A549 (cell line): ENCODE measurements around the gene CACNG8. TPM values are rescaled to one million over a fixed set of nuclear protein-coding genes. Genes with fewer than 3 reads are reported as not detected.

ENCODE experiments used
- ATAC-seq, 2 experiments: fragments of 200-7000 bp in 1 of 2; fragments of >200 bp in 1 of 2; cut with Nextera tagmentation in 1 of 2; cut with Tn5 transposase in 1 of 2; 3 replicates each; pipeline versions ENCODE4 v1.8.0 to v1.9.1; 2018 to 2020; ENCODE audit warnings: mild to moderate bottlenecking in 1 of 2, moderate library complexity in 1 of 2
- CTCF ChIA-PET: fragments of 300-600 bp; sonication (Branson Sonifier 250); formaldehyde crosslinking; extraction: SDS; loops from one replicate; lab custom pipeline; 2021; ENCODE audit warnings: antibody characterized with exemption, inconsistent platforms; lab: Yijun Ruan, JAX
- POLR2A ChIA-PET: fragments of 350-600 bp; formaldehyde crosslinking; extraction: SDS; loops from one replicate; lab custom pipeline; 2021; ENCODE audit warnings: antibody characterized with exemption, inconsistent platforms; lab: Yijun Ruan, JAX
- DNase-seq, 2 experiments: peaks; one replicate each; pipeline versions ENCODE4 v3.0.0 to v3.0.0-alpha.2; 2011 to 2016; ENCODE audit warnings: low read depth in 1 of 2, low spot score in 1 of 2
- FAIRE-seq: peaks from 2 replicates; lab custom pipeline; 2011; peaks lifted over from hg19 to GRCh38; lab: Jason Lieb, UNC
- H3K27ac ChIP-seq, 2 experiments: fragments of >200 bp; sonication (Bioruptor Twin); formaldehyde crosslinking; 3 replicates each; pipeline ENCODE4 v1.5.1; 2016 to 2017
- H3K4me1 ChIP-seq: fragments of >200 bp; sonication (Bioruptor Twin); formaldehyde crosslinking; 3 replicates; pipeline ENCODE4 v1.6.1; 2016
- H3K4me2 ChIP-seq: fragments of >200 bp; sonication (Bioruptor Twin); formaldehyde crosslinking; 3 replicates; pipeline ENCODE4 v1.6.1; 2016
- H3K4me3 ChIP-seq: fragments of >200 bp; sonication (Bioruptor Twin); formaldehyde crosslinking; 3 replicates; pipeline ENCODE4 v1.5.1; 2016
- H3K9me3 ChIP-seq: fragments of >200 bp; sonication (Bioruptor Twin); formaldehyde crosslinking; 3 replicates; pipeline ENCODE4 v1.6.1; 2016
- CEBPB ChIP-seq, 2 experiments: fragments of >200 bp in 1 of 2; sonication (Bioruptor Twin) in 1 of 2; formaldehyde crosslinking in 1 of 2; IDR thresholded peaks; 2 replicates each; pipeline ENCODE4 v1.6.1; 2012 to 2016
- CHD4 ChIP-seq: fragments of 200-600 bp; sonication (generic); IDR thresholded peaks from 2 replicates; pipeline ENCODE4 v1.6.1; 2016; ENCODE audit warnings: antibody characterized with exemption, mild to moderate bottlenecking, borderline replicate concordance
- EHF ChIP-seq: fragments of 250-450 bp; sonication (Bioruptor Pico); IDR thresholded peaks from 2 replicates; pipeline ENCODE4 v1.5.0; 2020; ENCODE audit warnings: mild to moderate bottlenecking
- FOSB ChIP-seq: fragments of 250-450 bp; sonication (Bioruptor Pico); IDR thresholded peaks from 2 replicates; pipeline ENCODE4 v1.5.0; 2020; ENCODE audit warnings: mild to moderate bottlenecking, moderate library complexity
- FOSL2 ChIP-seq, 2 experiments: fragments of 450-650 bp in 1 of 2; fragments of >200 bp in 1 of 2; sonication (Bioruptor Twin) in 1 of 2; formaldehyde crosslinking; IDR thresholded peaks; 2 replicates each; pipeline versions ENCODE4 v1.5.0 to v1.6.1; 2016 to 2020; ENCODE audit warnings: mild to moderate bottlenecking in 1 of 2, moderate library complexity in 1 of 2
- GATA3 ChIP-seq: IDR thresholded peaks from 2 replicates; pipeline ENCODE4 v1.6.1; 2012; ENCODE audit warnings: borderline replicate concordance
- HOXA7 ChIP-seq: fragments of 250-450 bp; sonication (Bioruptor Pico); IDR thresholded peaks from 2 replicates; pipeline ENCODE4 v1.5.0; 2020; ENCODE audit warnings: mild to moderate bottlenecking, moderate library complexity
- HOXB5 ChIP-seq: fragments of 250-450 bp; sonication (Bioruptor Pico); IDR thresholded peaks from 2 replicates; pipeline ENCODE4 v1.5.0; 2020; ENCODE audit warnings: mild to moderate bottlenecking, moderate library complexity
- KDM1A ChIP-seq: fragments of 200-600 bp; sonication (generic); IDR thresholded peaks from 2 replicates; pipeline ENCODE4 v1.6.1; 2016; ENCODE audit warnings: low read depth, mild to moderate bottlenecking
- KDM5A ChIP-seq: fragments of 200-600 bp; sonication (generic); IDR thresholded peaks from 2 replicates; pipeline ENCODE4 v1.6.1; 2016; ENCODE audit warnings: antibody characterized with exemption, mild to moderate bottlenecking
- MAFK ChIP-seq: fragments of 450-650 bp; IDR thresholded peaks from 2 replicates; pipeline ENCODE4 v1.6.1; 2014; ENCODE audit not compliant: partially characterized antibody
- MAZ ChIP-seq: fragments of 150-350 bp; IDR thresholded peaks from 2 replicates; pipeline ENCODE4 v1.6.1; 2014; ENCODE audit warnings: antibody characterized with exemption, low read depth, low read length, borderline replicate concordance
- NPAS2 ChIP-seq: fragments of 250-450 bp; sonication (Bioruptor Pico); IDR thresholded peaks from 2 replicates; pipeline ENCODE4 v1.8.0; 2022; ENCODE audit warnings: mild to moderate bottlenecking, moderate library complexity, borderline replicate concordance
- NR3C1 ChIP-seq: fragments of >200 bp; sonication (Bioruptor Twin); formaldehyde crosslinking; IDR thresholded peaks from 3 replicates; pipeline ENCODE4 v1.6.1; 2017
- PHF8 ChIP-seq: fragments of 200-600 bp; sonication (generic); IDR thresholded peaks from 2 replicates; pipeline ENCODE4 v1.6.1; 2016; ENCODE audit warnings: low read depth, mild to moderate bottlenecking, antibody characterized with exemption, moderate library complexity, borderline replicate concordance
- RARB ChIP-seq: fragments of 250-450 bp; sonication (Bioruptor Pico); IDR thresholded peaks from 2 replicates; pipeline ENCODE4 v1.8.0; 2021; ENCODE audit warnings: mild to moderate bottlenecking, moderate library complexity
- RCOR1 ChIP-seq: fragments of 150-350 bp; IDR thresholded peaks from 2 replicates; pipeline ENCODE4 v1.6.1; 2014; ENCODE audit warnings: antibody characterized with exemption, low read length, low read depth
- TP53 ChIP-seq: fragments of 250-450 bp; sonication (Bioruptor Pico); IDR thresholded peaks from 2 replicates; pipeline ENCODE4 v1.5.0; 2021; ENCODE audit warnings: mild to moderate bottlenecking, moderate library complexity
- ZC3H11A ChIP-seq: fragments of 450-650 bp; IDR thresholded peaks from 2 replicates; pipeline ENCODE4 v1.6.1; 2014; ENCODE audit warnings: antibody characterized with exemption, mild to moderate bottlenecking
- ZFP36 ChIP-seq: fragments of 450-650 bp; IDR thresholded peaks from 2 replicates; pipeline ENCODE4 v1.6.1; 2014; ENCODE audit warnings: borderline replicate concordance; ENCODE audit not compliant: partially characterized antibody
- ZNF302 ChIP-seq: fragments of 250-450 bp; sonication (Bioruptor Pico); IDR thresholded peaks from 2 replicates; pipeline ENCODE4 v1.9.0; 2021; ENCODE audit warnings: inconsistent platforms, mild to moderate bottlenecking, moderate library complexity
- WGBS: methylation state at CpG from one replicate; pipeline ENCODE4 v1.1.6; 2017; ENCODE audit errors: missing lambda C conversion rate; 5-methylcytosine and 5-hydroxymethylcytosine counted together
- polyA minus RNA-seq: library from RNA; depleted of rRNA, polyadenylated mRNA; stranded (reverse); fragments of >200 nt; gene quantifications from 2 replicates; pipeline ENCODE4 v1.2.3, GENCODE V29; 2011; rRNA and poly(A)+ RNA removed
- polyA plus RNA-seq, 4 experiments: library from polyadenylated mRNA; depleted of rRNA in 3 of 4; stranded (reverse); fragments of >200 nt; fragmentation: RNase III in 1 of 4; extraction: RNeasy Plus Mini Kit Qiagen cat#74134 plus additional on column Dnase treatment in 1 of 4; gene quantifications; 2 replicates in 3 of 4; 3 replicates in 1 of 4; pipeline ENCODE4 v1.2.3, GENCODE V29; 2011 to 2017
- TF ChIP-seq, protein P1 (sequence below): IDR thresholded peaks from 2 replicates; pipeline ENCODE4 v1.6.1; 2012
- TF ChIP-seq, protein P2 (sequence below): fragments of >200 bp; sonication (Bioruptor Twin); formaldehyde crosslinking; IDR thresholded peaks from 3 replicates; pipeline ENCODE4 v1.5.1; 2016
- TF ChIP-seq, protein P3 (sequence below): fragments of 200-600 bp; sonication (generic); IDR thresholded peaks from 2 replicates; pipeline ENCODE4 v1.6.1; 2016; ENCODE audit warnings: antibody characterized with exemption, mild to moderate bottlenecking, moderate library complexity

CACNG8 gene
- polyA plus RNA-seq (2011; rRNA removed) (1.1 and 1.5 TPM in 2 replicates), polyA plus RNA-seq (2017; fragmentation: RNase III; extraction: RNeasy Plus Mini Kit Qiagen cat#74134 plus additional on column Dnase treatment) (4.6 to 6.9 TPM (median 5.8 TPM) in 3 replicates), polyA minus RNA-seq (0.87 and 1.3 TPM in 2 replicates)
- 0.69 and 0.74 TPM in 2 replicates for polyA plus RNA-seq (2012; cell fraction: cytosol; rRNA removed)
- 3.2 and 5.0 TPM in 2 replicates for polyA plus RNA-seq (2012; cell fraction: nucleus; rRNA removed)

DNA sequence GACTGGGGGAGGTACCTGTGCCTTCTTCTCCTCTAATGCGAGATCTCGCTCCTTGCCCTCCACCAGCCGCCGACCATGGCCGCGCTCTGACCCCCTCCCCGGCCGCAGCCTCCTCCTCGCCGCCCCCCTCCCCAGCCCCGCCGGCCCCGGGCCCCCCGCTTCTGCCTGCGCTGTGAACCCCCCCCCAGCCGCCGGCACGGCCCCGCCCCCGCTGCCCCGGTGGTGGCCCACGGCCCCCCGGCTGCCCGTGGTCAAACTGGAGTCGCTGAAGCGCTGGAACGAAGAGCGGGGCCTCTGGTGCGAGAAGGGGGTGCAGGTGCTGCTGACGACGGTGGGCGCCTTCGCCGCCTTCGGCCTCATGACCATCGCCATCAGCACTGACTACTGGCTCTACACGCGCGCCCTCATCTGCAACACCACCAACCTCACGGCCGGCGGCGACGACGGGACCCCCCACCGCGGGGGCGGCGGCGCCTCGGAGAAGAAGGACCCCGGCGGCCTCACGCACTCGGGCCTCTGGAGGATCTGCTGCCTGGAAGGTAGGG lies at the start of gene CACNG8:
Gene CACNG8 (plus strand): TSS at position 51 of the 545 bp plus-strand sequence.
- Histone ChIP-seq H3K9me3 (no peaks in the 10 kb centered on the region), H3K4me1 (peaks cover 22% of the 10 kb centered on the region)
- TF ChIP-seq ZC3H11A: no peak
- TF ChIP-seq RCOR1: no peak
- TF ChIP-seq MAZ: no peak
- TF ChIP-seq HOXB5 (CRISPR knock-in tag): no peak
- TF ChIP-seq, all 56 proteins: peak for 0
- H3K4me3 ChIP-seq: peak within 1 kb of the TSS; percentile 46
- FAIRE-seq (no peak), DNase-seq (no peak), ATAC-seq (no peak)
- 81% methylated on average over 36 of the region's 55 CpGs for WGBS
- H3K27ac ChIP-seq: peak within 1 kb of the TSS; percentile 58 to 74; a peak in 5 of 6 replicates
- peak within 1 kb of the TSS; percentile 55 for H3K4me2 ChIP-seq
- ChIA-PET CTCF (no interaction called here), POLR2A (no interaction called here)

DNA sequence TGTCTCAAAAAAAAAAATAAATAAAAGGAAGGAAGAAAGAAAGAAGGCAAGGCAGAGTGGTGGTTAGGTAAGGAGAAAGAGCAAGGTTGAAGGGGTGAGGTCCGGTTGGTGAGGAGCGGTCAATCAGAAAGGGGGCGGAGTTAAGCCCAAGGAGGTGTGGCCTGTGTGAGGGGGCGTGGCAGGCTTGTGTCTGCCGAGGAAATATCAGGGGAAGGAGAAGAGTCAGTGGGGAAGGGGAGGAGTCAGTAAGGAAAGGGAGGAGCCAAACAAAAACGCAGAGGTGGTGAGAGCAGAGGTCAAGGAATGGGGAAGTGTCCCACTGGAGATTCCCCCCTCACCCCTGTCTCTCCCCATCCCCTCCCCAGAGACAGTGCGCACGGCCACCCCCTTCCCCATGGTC lies 47.7 kb upstream of the CACNG8 start:
- WGBS: 60% methylated on average over 8 of the region's 8 CpGs
- Histone ChIP-seq H3K27ac (no peak overlapping the region), H3K4me1 (peaks cover 4% of the 10 kb centered on the region; the same call in 2 of the 3 replicates), H3K9me3 (no peaks in the 10 kb centered on the region), H3K4me3 (no peak overlapping the region), H3K4me2 (no peak overlapping the region)
- CTCF ChIA-PET: interaction anchor here (1.2 kb wide), 1 partner anchor 91 kb away, joined by 6 read pairs; no protein-coding TSS in a partner anchor
- DNase-seq (peak in 1 of 2 experiments; percentile 52), ATAC-seq (peak; percentile 31 to 71; a peak in 3 of 6 replicates), FAIRE-seq (no peak)
- POLR2A ChIA-PET: no interaction called here
- no peak for TF ChIP-seq KDM5A

DNA sequence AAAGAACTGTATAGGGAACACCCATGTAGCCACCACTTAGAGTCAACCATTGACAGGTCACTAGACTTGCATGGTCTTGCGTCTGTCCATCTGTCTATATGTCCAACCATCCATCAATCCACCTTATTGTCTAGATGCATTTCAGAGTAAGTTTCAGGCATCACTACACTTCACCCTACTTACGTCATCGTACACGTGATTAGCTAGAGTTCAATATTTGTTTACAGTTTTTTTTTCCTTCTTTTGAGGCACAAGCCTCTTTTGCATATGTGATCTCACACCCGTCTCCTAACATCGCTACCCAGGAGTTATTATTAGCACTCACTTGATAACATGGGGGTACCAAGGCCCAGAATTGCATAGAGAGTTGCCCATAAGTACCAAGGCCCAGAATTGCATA lies 46.7 kb upstream of the CACNG8 start:
- CTCF ChIA-PET: interaction anchor here (0.6 to 2.1 kb wide), 2 partner anchors 11 to 107 kb away, joined by 5 read pairs; no protein-coding TSS in a partner anchor

DNA sequence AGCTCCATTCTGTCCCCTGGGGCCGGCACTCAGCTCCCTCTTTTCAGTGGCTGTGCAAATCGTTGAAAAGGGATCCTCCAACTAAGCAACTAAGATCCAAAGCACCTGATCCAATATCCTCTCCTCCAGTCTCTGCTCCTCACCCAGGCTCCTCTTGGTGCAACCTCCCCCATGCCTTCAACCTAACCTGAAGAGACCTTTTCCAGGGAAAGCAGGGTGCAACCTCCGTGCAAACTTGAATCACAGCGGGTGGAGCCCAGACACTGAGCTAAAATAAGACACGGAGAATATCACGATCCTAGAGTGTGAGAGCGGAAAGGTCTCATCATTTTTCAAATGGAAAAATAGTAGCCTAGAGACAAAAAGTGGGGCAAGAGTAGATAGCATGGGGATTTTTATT lies 45.4 kb upstream of the CACNG8 start:
- POLR2A ChIA-PET: no interaction called here
- Histone ChIP-seq H3K27ac (no peak overlapping the region), H3K4me1 (no peaks in the 10 kb centered on the region), H3K4me2 (no peak overlapping the region), H3K9me3 (no peaks in the 10 kb centered on the region), H3K4me3 (no peak overlapping the region)
- FAIRE-seq (no peak), ATAC-seq (no peak), DNase-seq (no peak)
- CTCF ChIA-PET: interaction anchor here (0.7 to 2.9 kb wide), 5 partner anchors 10 to 112 kb away, joined by 3 to 21 read pairs (median 4); no protein-coding TSS in a partner anchor
- WGBS: 79% methylated on average over 7 of the region's 7 CpGs
- TF ChIP-seq PHF8: no peak
- TF ChIP-seq ZNF302 (CRISPR knock-in tag): no peak
- no peak for TF ChIP-seq HOXA7 (CRISPR knock-in tag)
- TF ChIP-seq MAFK: no peak
- TF ChIP-seq TP53 (CRISPR knock-in tag): no peak
- no peak for TF ChIP-seq HOXB5 (CRISPR knock-in tag)
- no peak for TF ChIP-seq NR3C1
- no peak for TF ChIP-seq ZFP36
- no peak for TF ChIP-seq KDM1A
- no peak for TF ChIP-seq FOSB (CRISPR knock-in tag)
- TF ChIP-seq, protein P1, sequence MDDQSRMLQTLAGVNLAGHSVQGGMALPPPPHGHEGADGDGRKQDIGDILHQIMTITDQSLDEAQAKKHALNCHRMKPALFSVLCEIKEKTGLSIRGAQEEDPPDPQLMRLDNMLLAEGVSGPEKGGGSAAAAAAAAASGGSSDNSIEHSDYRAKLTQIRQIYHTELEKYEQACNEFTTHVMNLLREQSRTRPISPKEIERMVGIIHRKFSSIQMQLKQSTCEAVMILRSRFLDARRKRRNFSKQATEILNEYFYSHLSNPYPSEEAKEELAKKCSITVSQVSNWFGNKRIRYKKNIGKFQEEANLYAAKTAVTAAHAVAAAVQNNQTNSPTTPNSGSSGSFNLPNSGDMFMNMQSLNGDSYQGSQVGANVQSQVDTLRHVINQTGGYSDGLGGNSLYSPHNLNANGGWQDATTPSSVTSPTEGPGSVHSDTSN: no peak
- TF ChIP-seq EHF (CRISPR knock-in tag): no peak
- TF ChIP-seq, protein P2, sequence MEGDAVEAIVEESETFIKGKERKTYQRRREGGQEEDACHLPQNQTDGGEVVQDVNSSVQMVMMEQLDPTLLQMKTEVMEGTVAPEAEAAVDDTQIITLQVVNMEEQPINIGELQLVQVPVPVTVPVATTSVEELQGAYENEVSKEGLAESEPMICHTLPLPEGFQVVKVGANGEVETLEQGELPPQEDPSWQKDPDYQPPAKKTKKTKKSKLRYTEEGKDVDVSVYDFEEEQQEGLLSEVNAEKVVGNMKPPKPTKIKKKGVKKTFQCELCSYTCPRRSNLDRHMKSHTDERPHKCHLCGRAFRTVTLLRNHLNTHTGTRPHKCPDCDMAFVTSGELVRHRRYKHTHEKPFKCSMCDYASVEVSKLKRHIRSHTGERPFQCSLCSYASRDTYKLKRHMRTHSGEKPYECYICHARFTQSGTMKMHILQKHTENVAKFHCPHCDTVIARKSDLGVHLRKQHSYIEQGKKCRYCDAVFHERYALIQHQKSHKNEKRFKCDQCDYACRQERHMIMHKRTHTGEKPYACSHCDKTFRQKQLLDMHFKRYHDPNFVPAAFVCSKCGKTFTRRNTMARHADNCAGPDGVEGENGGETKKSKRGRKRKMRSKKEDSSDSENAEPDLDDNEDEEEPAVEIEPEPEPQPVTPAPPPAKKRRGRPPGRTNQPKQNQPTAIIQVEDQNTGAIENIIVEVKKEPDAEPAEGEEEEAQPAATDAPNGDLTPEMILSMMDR: no peak

More for the DNA sequence above, 46.7 kb upstream of the CACNG8 start:
- POLR2A ChIA-PET: no interaction called here
- H3K27ac ChIP-seq: no peak overlapping the region
- 90% methylated on average over 6 of the region's 6 CpGs for WGBS
- no peak overlapping the region for H3K4me3 ChIP-seq
- no peak overlapping the region for H3K4me2 ChIP-seq
- DNase-seq: no peak
- no peak for TF ChIP-seq CEBPB (IDR thresholded peaks at IDR 0.05)
- no peak for TF ChIP-seq NPAS2 (CRISPR knock-in tag)
- TF ChIP-seq GATA3: no peak
- TF ChIP-seq HOXA7 (CRISPR knock-in tag): no peak
- TF ChIP-seq RARB (CRISPR knock-in tag): no peak
- TF ChIP-seq EHF (CRISPR knock-in tag): no peak
- TF ChIP-seq, protein P3, sequence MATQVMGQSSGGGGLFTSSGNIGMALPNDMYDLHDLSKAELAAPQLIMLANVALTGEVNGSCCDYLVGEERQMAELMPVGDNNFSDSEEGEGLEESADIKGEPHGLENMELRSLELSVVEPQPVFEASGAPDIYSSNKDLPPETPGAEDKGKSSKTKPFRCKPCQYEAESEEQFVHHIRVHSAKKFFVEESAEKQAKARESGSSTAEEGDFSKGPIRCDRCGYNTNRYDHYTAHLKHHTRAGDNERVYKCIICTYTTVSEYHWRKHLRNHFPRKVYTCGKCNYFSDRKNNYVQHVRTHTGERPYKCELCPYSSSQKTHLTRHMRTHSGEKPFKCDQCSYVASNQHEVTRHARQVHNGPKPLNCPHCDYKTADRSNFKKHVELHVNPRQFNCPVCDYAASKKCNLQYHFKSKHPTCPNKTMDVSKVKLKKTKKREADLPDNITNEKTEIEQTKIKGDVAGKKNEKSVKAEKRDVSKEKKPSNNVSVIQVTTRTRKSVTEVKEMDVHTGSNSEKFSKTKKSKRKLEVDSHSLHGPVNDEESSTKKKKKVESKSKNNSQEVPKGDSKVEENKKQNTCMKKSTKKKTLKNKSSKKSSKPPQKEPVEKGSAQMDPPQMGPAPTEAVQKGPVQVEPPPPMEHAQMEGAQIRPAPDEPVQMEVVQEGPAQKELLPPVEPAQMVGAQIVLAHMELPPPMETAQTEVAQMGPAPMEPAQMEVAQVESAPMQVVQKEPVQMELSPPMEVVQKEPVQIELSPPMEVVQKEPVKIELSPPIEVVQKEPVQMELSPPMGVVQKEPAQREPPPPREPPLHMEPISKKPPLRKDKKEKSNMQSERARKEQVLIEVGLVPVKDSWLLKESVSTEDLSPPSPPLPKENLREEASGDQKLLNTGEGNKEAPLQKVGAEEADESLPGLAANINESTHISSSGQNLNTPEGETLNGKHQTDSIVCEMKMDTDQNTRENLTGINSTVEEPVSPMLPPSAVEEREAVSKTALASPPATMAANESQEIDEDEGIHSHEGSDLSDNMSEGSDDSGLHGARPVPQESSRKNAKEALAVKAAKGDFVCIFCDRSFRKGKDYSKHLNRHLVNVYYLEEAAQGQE: no peak
- no peak for TF ChIP-seq FOSL2 (IDR thresholded peaks at IDR 0.05)
- no peak for TF ChIP-seq FOSL2 (CRISPR knock-in tag; IDR thresholded peaks at IDR 0.05)
- TF ChIP-seq CHD4: no peak
- TF ChIP-seq RCOR1: no peak
- ATAC-seq: no peak
- H3K9me3 ChIP-seq: no peaks in the 10 kb centered on the region
- FAIRE-seq: no peak
- no peaks in the 10 kb centered on the region for H3K4me1 ChIP-seq
